Measurements from ENCODE around the gene PSMC4. TPM values are rescaled to one million over a fixed set of nuclear protein-coding genes. Genes with fewer than 3 reads are reported as not detected.

The PSMC4 gene
- total RNA-seq, 1 experiment from 2014 or later, result 111 TPM

- H2BK20ac ChIP-seq (ENCODE audit: low read depth, low read length, poor library complexity, severe bottlenecking), result no peak overlapping the region
- peaks cover 5% of the 10 kb centered on the region for H3K79me1 ChIP-seq (ENCODE audit: insufficient read depth, low read depth, low read length, poor library complexity, severe bottlenecking)
- Mint-ChIP-seq H3K27me3 (ENCODE audit: low read depth) (no peaks in the 10 kb centered on the region; the same call in 1 of the 2 replicates), H3K4me1 (peaks cover 14 to 18% of the 10 kb centered on the region in 2 experiments), H3K4me3 (no peak overlapping the region), H3K9me3 (0 out of 5 replicates have a peak, but pooled peaks cover 0 to 4% of the 10 kb centered on the region in 2 experiments), H3K27ac (no peak overlapping the region; a peak in 1 of 7 replicates), H3K36me3 (ENCODE audit: insufficient read depth in 1 of 3, low read depth in 3 of 3) (peaks cover 20 to 26% (median 24%) of the 10 kb centered on the region in 3 experiments)
- H3K23me2 ChIP-seq (ENCODE audit: insufficient read length, low read depth, low read length, poor library complexity, severe bottlenecking), result peaks cover 4% of the 10 kb centered on the region
- no peak overlapping the region for H2BK5ac ChIP-seq (ENCODE audit: insufficient read length, low read length)
- no peak for DNase-seq
- H3T11ph ChIP-seq (ENCODE audit: low read length), result no peak overlapping the region
- peaks cover 8% of the 10 kb centered on the region; the same call in 1 of the 2 replicates for H3K79me2 ChIP-seq (ENCODE audit: insufficient read depth, low read length)
- H4K20me1 ChIP-seq (ENCODE audit: control insufficient read depth, insufficient read depth, insufficient read length), result no peaks in the 10 kb centered on the region
- no peak overlapping the region for H3K4ac ChIP-seq (ENCODE audit: low read depth, low read length)
- peaks cover 7% of the 10 kb centered on the region; the same call in 1 of the 2 replicates for H3K4me1 ChIP-seq (ENCODE audit: insufficient read depth, low read length)
- H2AFZ ChIP-seq (ENCODE audit: low read length), result no peak overlapping the region
- H3K23ac ChIP-seq (ENCODE audit: insufficient read length, low read depth, low read length), result no peak overlapping the region
- no peak overlapping the region for H2BK120ac ChIP-seq (ENCODE audit: low read depth, low read length, poor library complexity, severe bottlenecking)
- no peak overlapping the region for H3K9ac ChIP-seq (ENCODE audit: extremely low read depth, insufficient read length, low read length)
- H2BK15ac ChIP-seq (ENCODE audit: low read depth, low read length), result no peak overlapping the region
- no peaks in the 10 kb centered on the region; the same call in none of the 2 replicates for H3K27me3 ChIP-seq (ENCODE audit: insufficient read depth, low read length)
- H3K14ac ChIP-seq (ENCODE audit: insufficient read depth, low read length), result no peak overlapping the region
- H3K27ac ChIP-seq (ENCODE audit: insufficient read length, low read depth, low read length), result no peak overlapping the region
- no CpG with 5 or more reads among the region's 15 CpGs for WGBS (ENCODE audit: extremely low coverage, insufficient read length, low lambda C conversion rate)
- H3K56ac ChIP-seq (ENCODE audit: insufficient read length, low read depth, low read length), result no peak overlapping the region
- no peak overlapping the region for H3K4me2 ChIP-seq (ENCODE audit: insufficient read depth, insufficient read length, low read length)
- no peaks in the 10 kb centered on the region for H3K9me3 ChIP-seq (ENCODE audit: control insufficient read depth, low read depth, low read length)
- no peak overlapping the region for H3K18ac ChIP-seq (ENCODE audit: insufficient read length, low read depth, low read length)
- H4K5ac ChIP-seq (ENCODE audit: insufficient read length, low read depth, low read length), result no peak overlapping the region
- no peak overlapping the region for H4K8ac ChIP-seq (replicated peaks; ENCODE audit: insufficient read length, low read depth, low read length)
- H2AK5ac ChIP-seq (ENCODE audit: insufficient read length, low read length), result no peak overlapping the region
- no peak overlapping the region for H4K91ac ChIP-seq (ENCODE audit: insufficient read length, low read depth, low read length)
- no peak overlapping the region for H2BK12ac ChIP-seq (ENCODE audit: insufficient read length, low read depth, low read length)
- no peak for TF ChIP-seq CTCF (conservative IDR thresholded peaks at IDR 0.05)
Measured at GRCh38 chr19:39968789-39969188, 2.2 kb upstream of the PSMC4 start.
